Smooth muscle cell (in vitro differentiated cells): ENCODE data around the gene FBXO7. TPM values are rescaled to one million over a fixed set of nuclear protein-coding genes. Genes with fewer than 3 reads are reported as not detected.

Source experiments
- DNase-seq: peaks from one replicate; lab custom pipeline; 2025; ENCODE audit not compliant: unreplicated experiment; lab: John Stamatoyannopoulos, UW
- H2AFZ ChIP-seq: fragments of 200-600 bp; sonication (generic); 2 replicates; pipeline ENCODE4 v1.6.0; 2016; ENCODE audit warnings: antibody characterized with exemption, low read depth, mild to moderate bottlenecking
- H3F3A ChIP-seq: fragments of 200-600 bp; sonication (generic); 2 replicates; pipeline ENCODE4 v1.6.0; 2017; ENCODE audit warnings: antibody characterized with exemption, low read depth
- H3K27ac ChIP-seq: fragments of 200-600 bp; sonication (generic); 2 replicates; pipeline ENCODE4 v1.5.1; 2016; ENCODE audit warnings: low read depth, mild to moderate bottlenecking
- H3K27me3 ChIP-seq: fragments of 200-600 bp; sonication (generic); 2 replicates; pipeline ENCODE4 v1.6.1; 2016; ENCODE audit warnings: low read depth, mild to moderate bottlenecking
- H3K36me3 ChIP-seq: fragments of 200-600 bp; sonication (generic); 2 replicates; pipeline ENCODE4 v1.5.1; 2016; ENCODE audit warnings: low read depth
- H3K4me1 ChIP-seq: fragments of 200-600 bp; sonication (generic); 2 replicates; pipeline ENCODE4 v1.5.1; 2016; ENCODE audit warnings: low read depth
- H3K4me2 ChIP-seq: fragments of 200-600 bp; sonication (generic); 2 replicates; pipeline ENCODE4 v1.6.0; 2016; ENCODE audit warnings: mild to moderate bottlenecking
- H3K4me3 ChIP-seq: fragments of 200-600 bp; sonication (generic); 2 replicates; pipeline ENCODE4 v1.5.1; 2016; ENCODE audit warnings: mild to moderate bottlenecking
- H3K79me2 ChIP-seq: fragments of 200-600 bp; sonication (generic); 2 replicates; pipeline ENCODE4 v1.6.0; 2016; ENCODE audit warnings: low read depth, mild to moderate bottlenecking
- H3K9ac ChIP-seq: fragments of 200-600 bp; sonication (generic); 2 replicates; pipeline ENCODE4 v1.6.0; 2016; ENCODE audit warnings: low read depth
- H3K9me3 ChIP-seq: fragments of 200-600 bp; sonication (generic); replicated peaks from 2 replicates; pipeline ENCODE4 v1.5.1; 2016; ENCODE audit warnings: low read depth
- H4K20me1 ChIP-seq: fragments of 200-600 bp; sonication (generic); 2 replicates; pipeline ENCODE4 v1.6.0; 2016; ENCODE audit warnings: low read depth
- WGBS: methylation state at CpG from one replicate; pipeline ENCODE4 v1.1.7; 2016; ENCODE audit warnings: low lambda C conversion rate; 5-methylcytosine and 5-hydroxymethylcytosine counted together
- polyA plus RNA-seq: library from polyadenylated mRNA; unstranded; fragments of >200 nt; fragmentation: Nextera tagmentation; extraction: Ambion mirVana; gene quantifications from 2 replicates; pipeline ENCODE4 v1.2.1, GENCODE V29; 2016
- total RNA-seq: library from RNA; depleted of rRNA; stranded (reverse); fragments of >200 nt; gene quantifications from 2 replicates; pipeline ENCODE4 v1.2.3, GENCODE V29; 2014
- TF ChIP-seq, protein P1 (sequence below): fragments of 200-600 bp; sonication (generic); IDR thresholded peaks from 2 replicates; pipeline ENCODE4 v1.5.1; 2017; ENCODE audit warnings: borderline replicate concordance, mild to moderate bottlenecking, antibody characterized with exemption; ENCODE audit not compliant: insufficient read depth, poor library complexity, severe bottlenecking

The FBXO7 gene
- total and polyA plus RNA-seq, 2 experiments from 2014 or later, result 126 to 149 TPM

GRCh38 chr22:32490279-32490678 is 15.7 kb downstream of the FBXO7 start:
- TF ChIP-seq, protein P1, sequence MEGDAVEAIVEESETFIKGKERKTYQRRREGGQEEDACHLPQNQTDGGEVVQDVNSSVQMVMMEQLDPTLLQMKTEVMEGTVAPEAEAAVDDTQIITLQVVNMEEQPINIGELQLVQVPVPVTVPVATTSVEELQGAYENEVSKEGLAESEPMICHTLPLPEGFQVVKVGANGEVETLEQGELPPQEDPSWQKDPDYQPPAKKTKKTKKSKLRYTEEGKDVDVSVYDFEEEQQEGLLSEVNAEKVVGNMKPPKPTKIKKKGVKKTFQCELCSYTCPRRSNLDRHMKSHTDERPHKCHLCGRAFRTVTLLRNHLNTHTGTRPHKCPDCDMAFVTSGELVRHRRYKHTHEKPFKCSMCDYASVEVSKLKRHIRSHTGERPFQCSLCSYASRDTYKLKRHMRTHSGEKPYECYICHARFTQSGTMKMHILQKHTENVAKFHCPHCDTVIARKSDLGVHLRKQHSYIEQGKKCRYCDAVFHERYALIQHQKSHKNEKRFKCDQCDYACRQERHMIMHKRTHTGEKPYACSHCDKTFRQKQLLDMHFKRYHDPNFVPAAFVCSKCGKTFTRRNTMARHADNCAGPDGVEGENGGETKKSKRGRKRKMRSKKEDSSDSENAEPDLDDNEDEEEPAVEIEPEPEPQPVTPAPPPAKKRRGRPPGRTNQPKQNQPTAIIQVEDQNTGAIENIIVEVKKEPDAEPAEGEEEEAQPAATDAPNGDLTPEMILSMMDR, result no peak
- no peak for DNase-seq
- no peaks in the 10 kb centered on the region for H3K4me1 ChIP-seq
- no peak overlapping the region for H3K9ac ChIP-seq
- no peak overlapping the region for H3K4me2 ChIP-seq
- H3K4me3 ChIP-seq, result no peak overlapping the region
- H3F3A ChIP-seq, result peaks cover 3% of the 10 kb centered on the region
- no peak overlapping the region for H3K27ac ChIP-seq
- H3K79me2 ChIP-seq, result peaks cover 32% of the 10 kb centered on the region
- H3K27me3 ChIP-seq, result no peaks in the 10 kb centered on the region
- WGBS, result 96% methylated on average over 6 of the region's 6 CpGs
- peaks cover 60% of the 10 kb centered on the region for H3K36me3 ChIP-seq
- no peaks in the 10 kb centered on the region for H3K9me3 ChIP-seq
- H4K20me1 ChIP-seq, result peaks cover 78% of the 10 kb centered on the region
- H2AFZ ChIP-seq, result no peak overlapping the region

DNA sequence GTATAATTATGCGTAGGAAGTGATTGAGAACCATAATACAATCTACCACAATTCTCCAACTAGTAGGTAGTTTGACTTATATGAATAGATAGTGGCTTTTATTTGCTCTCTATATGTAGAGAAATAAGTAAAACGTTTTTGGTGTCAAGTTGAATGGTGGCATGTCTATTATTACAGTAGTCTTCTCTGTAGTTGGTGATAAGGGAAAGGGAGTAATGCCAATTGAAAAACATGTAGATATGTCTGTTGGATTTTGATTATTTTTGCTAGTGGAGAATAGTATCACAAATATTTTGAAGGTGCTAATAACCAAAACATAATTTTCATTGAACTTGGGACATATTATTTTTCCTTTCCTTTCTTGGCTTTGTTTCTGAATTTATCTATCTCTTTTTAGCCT is 17.5 kb downstream of the FBXO7 start:
- Histone ChIP-seq H2AFZ (no peak overlapping the region), H3K9me3 (no peaks in the 10 kb centered on the region), H3F3A (peaks cover 3% of the 10 kb centered on the region), H3K4me1 (no peaks in the 10 kb centered on the region), H4K20me1 (peaks cover 59% of the 10 kb centered on the region), H3K4me3 (no peak overlapping the region), H3K9ac (no peak overlapping the region), H3K4me2 (no peak overlapping the region), H3K36me3 (peaks cover 55% of the 10 kb centered on the region), H3K27me3 (no peaks in the 10 kb centered on the region), H3K27ac (no peak overlapping the region), H3K79me2 (peaks cover 14% of the 10 kb centered on the region)
- 83% methylated on average over 2 of the region's 2 CpGs for WGBS
- TF ChIP-seq, protein P1, result no peak
- no peak for DNase-seq

DNA sequence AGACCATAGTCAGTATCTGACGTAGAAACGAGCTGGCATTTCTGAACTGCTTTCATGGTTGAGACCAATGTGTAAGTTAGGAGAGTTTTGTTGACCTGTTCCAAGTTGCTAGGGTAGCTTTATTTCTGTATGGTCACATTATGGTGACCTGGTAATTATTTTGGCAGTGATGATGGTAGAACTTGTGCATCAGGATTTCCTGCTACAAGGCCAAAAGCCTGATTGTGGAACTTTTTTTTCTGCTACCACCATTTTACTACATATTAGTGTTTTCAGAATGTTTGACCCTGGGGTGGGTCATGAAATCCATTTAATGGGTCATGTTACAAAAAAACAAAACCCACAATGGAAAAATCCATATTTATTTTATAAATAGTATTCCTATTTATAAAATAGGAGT is 18.9 kb downstream of the FBXO7 start:
- peaks cover 52% of the 10 kb centered on the region for H3K36me3 ChIP-seq
- WGBS, result 98% methylated on average over 2 of the region's 2 CpGs

DNA sequence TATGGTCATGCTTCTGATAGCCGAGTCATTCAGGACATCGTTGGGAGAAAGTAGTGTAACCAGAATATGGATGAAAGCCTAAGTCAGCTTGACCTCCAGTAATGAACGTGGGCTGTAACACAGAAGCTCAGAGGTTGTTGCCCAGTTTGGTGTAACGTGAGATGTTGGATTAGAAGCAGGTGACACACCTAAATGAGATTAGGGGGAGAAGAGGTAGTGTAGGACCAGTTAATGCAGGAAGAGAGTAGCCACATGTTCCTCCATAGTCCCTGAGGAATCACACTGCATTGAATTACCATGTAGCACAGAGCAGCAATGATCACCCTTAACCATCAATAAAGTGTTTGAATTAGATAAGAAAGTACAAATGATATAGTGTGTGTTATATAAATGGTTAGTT is 20.4 kb downstream of the FBXO7 start:
- Histone ChIP-seq H4K20me1 (peaks cover 37% of the 10 kb centered on the region), H3K27ac (no peak overlapping the region), H3K4me2 (no peak overlapping the region), H3F3A (peaks cover 11% of the 10 kb centered on the region), H3K9ac (no peak overlapping the region), H3K36me3 (peaks cover 55% of the 10 kb centered on the region), H3K9me3 (no peaks in the 10 kb centered on the region), H3K27me3 (no peaks in the 10 kb centered on the region), H3K4me1 (no peaks in the 10 kb centered on the region), H3K4me3 (no peak overlapping the region), H3K79me2 (peaks cover 6% of the 10 kb centered on the region), H2AFZ (no peak overlapping the region)
- no peak for DNase-seq
- TF ChIP-seq, protein P1, result no peak
- 97% methylated on average over 4 of the region's 4 CpGs for WGBS

More for the DNA sequence above, 18.9 kb downstream of the FBXO7 start:
- no peak overlapping the region for H2AFZ ChIP-seq
- H3K4me3 ChIP-seq, result no peak overlapping the region
- no peaks in the 10 kb centered on the region for H3K4me1 ChIP-seq
- peaks cover 3% of the 10 kb centered on the region for H3F3A ChIP-seq
- no peak for DNase-seq
- H3K79me2 ChIP-seq, result peaks cover 11% of the 10 kb centered on the region
- H3K27me3 ChIP-seq, result no peaks in the 10 kb centered on the region
- no peak overlapping the region for H3K4me2 ChIP-seq
- H4K20me1 ChIP-seq, result peaks cover 45% of the 10 kb centered on the region
- TF ChIP-seq, protein P1, result no peak
- no peak overlapping the region for H3K27ac ChIP-seq
- H3K9ac ChIP-seq, result no peak overlapping the region
- H3K9me3 ChIP-seq, result no peaks in the 10 kb centered on the region
